B cell (primary cell): ENCODE data around the gene ASPRV1.

Experiments
- CTCF ChIP-seq: fragments of 200-600 bp; IDR thresholded peaks from one replicate; pipeline ENCODE4 v1.8.0; 2022; ENCODE audit warnings: antibody characterized with exemption, mild to moderate bottlenecking
- EZH2 ChIP-seq: IDR thresholded peaks from 2 replicates; pipeline ENCODE4 v1.6.1; 2012; ENCODE audit warnings: borderline replicate concordance, low read depth, mild to moderate bottlenecking, moderate library complexity, low read length; ENCODE audit not compliant: insufficient read depth, poor library complexity, severe bottlenecking

GRCh38 chr2:69969991-69970390 is 8.6 kb upstream of the ASPRV1 start:
- no peak for TF ChIP-seq CTCF
- no peak for TF ChIP-seq EZH2
